Stimulated activated CD4-positive, alpha-beta T cell treated with anti-CD3 and anti-CD28 coated beads, Interleukin-4, amount 100 ng/mL, for 1 hour (primary cell): ENCODE data around the gene PPP4R4.
A peak's percentile ranks its signal among the peaks of the same experiment; 100 is the strongest.

Experiments
- DNase-seq: peaks from one replicate; pipeline ENCODE4 v3.0.0-alpha.2; 2020

Gene PPP4R4

DNA sequence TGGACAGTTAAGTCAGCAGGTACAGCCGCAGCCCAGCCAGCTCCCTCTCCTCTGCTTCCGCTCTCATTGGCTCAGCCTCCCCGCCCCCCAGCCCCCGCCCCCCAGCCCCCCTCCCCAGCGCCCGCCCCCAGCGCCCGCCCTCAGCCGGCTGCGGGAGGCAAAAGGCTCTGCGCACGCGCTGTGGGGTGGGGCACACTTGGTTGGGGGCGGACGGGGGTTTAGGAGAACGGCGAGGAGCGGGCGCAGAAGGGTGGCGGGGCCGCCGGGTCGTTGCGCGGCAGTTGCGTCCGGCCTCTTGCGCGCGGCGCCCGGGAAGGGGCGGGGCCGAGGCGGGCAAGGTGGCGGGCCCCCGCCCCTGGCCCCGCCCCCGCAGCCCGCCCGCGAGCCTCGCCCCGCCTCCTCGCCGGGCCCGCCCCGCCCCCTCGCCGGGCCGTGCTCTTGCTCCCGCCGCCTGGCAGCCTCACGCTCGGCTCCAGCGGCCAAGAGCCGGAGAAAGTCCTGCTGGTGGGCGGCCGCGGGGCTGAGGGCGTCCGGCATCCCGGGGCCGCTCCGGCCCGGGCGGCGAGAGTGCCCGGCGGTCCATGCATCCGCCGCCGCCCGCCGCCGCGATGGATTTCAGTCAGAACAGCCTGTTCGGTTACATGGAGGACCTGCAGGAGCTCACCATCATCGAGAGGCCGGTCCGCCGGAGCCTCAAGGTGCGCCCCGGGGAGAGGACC is at the start of gene PPP4R4:
TSS of gene PPP4R4 (plus strand) at position 438 of the 719 bp plus-strand sequence. CDS start at position 582, 144 bp downstream.
- peak; percentile 86 for DNase-seq

GRCh38 chr14:94124582-94125377 is 49.3 kb upstream of the PPP4R4 start:
- DNase-seq, result no peak

DNA sequence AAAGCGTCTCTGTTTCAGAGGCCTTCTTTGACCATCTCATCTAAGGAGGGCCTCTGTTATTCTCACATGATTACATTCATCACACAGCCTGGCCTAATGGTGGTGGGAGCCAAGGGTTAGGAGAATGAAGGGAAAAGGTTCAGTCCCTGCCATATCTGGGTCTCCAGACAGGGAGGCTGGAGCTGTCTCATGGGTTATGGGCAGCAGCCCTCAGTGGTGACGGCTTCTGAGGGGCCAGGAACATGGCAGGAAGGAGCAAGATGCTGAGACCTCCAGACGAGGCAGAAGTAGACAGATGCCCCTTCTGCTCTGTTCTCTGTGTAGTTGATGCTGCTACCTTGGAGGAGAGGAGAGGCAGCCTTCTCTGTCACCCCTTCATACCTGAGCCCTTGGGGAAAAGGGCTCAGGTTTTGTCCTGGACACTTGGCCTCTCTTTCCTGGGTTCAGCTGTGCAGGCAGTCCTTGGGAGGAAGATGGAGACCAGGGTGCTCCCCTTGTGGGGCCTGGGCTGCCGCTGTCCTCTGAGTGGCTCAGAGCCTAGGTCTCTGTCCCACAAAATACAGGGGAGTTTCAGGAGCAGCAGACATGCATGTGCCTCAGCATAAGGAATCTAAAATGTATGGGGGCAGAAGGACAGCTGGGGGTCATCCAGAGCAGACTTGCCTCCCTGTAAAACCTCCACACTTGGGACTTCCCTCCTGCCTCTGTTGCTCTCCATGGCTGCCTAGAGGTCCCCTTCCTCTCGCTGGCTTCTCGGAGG is 48.3 kb upstream of the PPP4R4 start:
- no peak for DNase-seq

- no peak for DNase-seq
These were observed 47.8 kb upstream of the PPP4R4 start for GRCh38 chr14:94126419-94126677.

DNA sequence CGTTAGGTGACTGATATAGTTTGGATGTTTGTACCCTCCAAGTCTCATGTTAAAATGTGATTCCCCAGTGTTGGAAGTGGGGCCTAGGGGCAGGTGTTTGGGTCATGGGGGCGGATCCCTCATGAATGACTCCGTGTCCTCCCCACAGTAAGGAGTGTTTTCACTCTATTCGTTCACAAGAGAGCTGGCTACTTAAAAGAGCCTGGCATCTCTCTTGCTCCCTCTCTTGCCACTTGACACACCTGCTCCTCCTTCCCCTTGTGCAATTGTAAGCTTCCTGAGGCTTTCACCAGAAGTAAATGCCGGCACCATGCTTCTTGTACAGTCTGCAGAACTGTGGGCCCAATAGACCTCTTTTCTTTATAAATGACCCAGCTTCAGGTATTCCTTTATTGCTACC is 47.3 kb upstream of the PPP4R4 start:
- DNase-seq, result no peak

DNA sequence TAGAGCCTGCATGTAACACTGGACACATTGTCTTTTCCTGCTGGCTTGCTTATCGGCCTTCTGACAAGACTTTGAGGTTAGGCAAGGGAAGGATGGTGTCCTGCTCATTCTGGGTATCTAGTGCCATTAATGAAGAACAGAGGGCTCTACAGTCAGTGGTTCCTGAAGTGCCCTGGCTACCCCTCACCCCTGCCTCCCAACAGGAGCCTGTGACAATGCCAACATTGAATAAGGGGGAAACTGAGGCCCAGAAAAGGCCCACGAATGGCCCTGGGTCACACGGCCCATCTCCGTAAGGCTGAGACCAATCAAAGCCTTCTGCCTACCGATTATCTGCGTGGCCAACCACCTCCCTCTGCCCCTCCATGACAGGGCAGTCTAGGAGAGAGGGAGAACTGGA is 46.8 kb upstream of the PPP4R4 start:
- no peak for DNase-seq

- DNase-seq, result no peak
These were observed 45.8 kb upstream of the PPP4R4 start for GRCh38 chr14:94128216-94128839.

DNA sequence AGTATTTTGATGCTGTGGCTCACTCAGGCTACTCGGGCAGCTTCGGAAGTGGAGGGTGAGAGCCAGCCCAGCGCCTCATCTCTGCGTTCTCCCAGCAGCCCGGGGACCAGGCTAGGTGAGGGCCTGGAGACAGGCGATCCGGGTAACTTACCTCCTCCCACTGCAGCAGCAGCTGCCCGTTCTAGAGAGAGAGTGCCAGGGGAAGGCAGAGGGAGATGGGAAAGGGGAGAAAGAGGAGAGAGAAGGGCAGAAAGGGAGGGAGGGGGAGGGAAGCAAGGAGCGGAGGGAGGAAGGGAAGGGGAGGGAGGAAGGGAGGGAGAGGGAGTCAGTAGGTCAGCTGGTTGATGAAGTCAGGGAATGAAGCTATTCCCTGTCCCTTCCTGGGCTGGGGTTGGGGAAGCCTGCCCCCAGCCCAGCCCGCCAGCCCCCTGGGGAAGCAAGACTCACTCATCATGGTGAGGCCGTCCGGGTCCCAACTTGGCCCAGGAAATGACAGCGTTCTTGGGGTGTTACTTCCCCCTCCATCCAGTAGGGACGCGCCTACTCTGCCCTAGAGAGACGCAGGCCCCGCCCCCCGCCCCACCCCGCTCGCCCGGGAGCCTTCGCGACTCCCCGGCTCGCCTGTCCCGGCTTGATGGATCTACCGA is 44.9 kb upstream of the PPP4R4 start, which contains the start of gene IFI27L2:
TSS of gene IFI27L2 (minus strand) at position 494 of the 647 bp plus-strand sequence. CDS start at position 454, 40 bp downstream.
- DNase-seq, result peak; percentile 63

DNA sequence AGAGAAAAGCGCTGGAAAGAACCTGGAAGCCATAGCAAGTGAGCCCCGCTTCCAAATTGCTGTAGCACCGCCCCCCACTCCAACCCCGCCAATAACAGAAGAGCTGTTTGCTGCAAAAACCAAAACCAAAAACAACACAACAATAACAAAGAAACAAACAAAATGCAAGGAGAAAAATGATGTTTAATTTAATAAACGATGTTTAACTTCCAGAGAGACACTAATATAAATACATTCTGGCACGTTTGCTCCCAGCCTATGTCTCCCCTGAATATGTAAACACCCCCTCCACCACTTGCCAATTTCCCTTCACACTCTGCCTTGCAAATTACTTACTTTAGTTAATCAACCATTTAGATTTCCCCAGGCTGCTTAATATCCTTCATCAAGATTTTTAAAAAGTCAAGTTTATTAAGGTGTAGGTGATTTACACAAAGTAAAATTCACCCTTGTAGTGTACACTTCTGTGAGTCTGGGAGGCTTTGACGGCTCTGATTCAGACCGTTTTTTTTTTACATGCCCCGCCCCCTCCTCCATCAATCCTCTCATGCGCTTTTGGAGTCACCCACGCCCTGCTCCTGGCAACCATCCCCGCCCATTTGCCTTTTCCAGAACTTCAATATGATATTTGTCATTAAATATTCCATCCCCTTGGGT is 44.2 kb upstream of the PPP4R4 start:
- peak; percentile 13 for DNase-seq

DNA sequence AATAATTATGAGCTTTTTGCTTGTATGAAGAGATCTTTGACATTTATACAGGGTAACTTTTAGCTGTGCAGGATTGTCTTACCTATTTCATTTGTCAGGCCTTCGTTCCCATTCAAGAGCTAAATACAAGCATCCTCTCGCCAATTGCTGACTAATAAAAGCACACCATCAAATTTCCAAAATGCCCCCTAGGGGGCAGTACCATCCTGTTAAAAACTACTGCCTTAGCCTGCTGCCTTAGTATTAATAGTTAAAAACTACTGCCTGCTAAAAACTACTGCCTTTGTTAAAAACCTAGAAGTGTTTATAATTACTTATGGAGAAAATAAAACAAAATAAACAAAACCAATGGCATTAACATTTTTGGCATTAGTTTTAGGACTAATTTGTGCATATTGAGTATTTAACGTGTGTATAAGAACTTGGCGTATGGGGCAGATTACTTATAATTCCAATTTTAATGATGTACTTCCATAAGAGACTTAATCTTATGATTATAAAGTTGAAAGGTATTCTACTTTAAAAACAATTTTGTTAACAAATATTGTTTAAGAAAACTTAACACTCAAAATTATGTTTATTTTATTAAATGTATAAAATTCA is 41.7 kb upstream of the PPP4R4 start:
- DNase-seq, result peak; percentile 42

DNA sequence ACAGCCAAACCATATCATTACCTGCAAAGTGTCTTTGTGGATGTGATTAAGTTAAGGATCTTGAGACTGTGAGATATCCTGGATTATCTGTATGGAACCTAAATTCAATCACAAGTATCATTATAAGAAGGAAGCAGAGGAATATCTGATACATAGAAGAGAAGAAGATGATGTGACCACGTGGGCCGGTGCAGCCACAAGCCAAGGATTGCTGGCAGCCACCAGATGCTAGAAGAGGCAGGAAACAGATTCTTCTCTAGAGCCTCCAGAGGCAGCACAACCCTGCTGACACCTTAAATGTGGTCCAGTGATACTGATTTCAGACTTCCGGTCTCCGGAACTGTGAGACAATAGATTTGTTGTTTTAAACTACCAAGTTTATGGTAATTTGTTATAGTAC is 38.6 kb upstream of the PPP4R4 start:
- no peak for DNase-seq

DNA sequence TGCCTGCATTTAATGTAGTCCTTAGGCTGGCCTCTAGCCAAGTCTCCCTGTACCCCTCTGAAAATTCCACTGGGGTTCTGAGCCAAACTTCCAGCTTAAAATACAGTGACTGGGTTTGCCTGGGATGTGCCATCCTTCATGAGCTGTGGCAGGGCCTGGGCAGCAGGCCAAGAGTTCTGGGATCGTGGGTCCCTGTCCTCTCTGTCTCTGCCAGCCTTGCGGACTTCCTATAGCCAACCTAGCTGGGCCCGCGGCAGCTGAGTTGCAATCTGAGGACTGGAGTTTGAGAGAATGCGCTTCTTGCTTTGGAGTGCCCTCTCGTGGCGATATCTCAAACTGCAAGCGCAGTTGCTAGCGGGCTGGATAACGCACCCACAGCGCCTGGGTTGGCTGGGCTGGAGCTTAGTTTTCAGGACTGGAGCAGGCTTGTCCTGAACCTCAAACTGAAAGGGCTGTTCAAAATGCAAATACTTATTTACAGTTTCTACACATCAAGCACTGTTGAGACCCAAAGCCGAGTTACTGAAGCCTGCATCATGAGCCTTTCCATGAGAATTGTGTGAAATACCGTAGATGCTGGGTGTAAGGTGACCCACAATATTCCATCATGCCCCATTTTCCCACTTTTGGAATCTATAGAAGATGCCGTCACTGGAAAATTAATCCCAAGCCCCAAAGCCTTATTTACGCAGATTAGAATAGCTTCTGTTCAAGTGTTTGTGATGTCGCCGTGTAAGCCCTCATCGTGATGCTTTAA is 37.4 kb upstream of the PPP4R4 start:
- peak; percentile 86 for DNase-seq

GRCh38 chr14:94138251-94138650 is 35.9 kb upstream of the PPP4R4 start:
- no peak for DNase-seq

DNA sequence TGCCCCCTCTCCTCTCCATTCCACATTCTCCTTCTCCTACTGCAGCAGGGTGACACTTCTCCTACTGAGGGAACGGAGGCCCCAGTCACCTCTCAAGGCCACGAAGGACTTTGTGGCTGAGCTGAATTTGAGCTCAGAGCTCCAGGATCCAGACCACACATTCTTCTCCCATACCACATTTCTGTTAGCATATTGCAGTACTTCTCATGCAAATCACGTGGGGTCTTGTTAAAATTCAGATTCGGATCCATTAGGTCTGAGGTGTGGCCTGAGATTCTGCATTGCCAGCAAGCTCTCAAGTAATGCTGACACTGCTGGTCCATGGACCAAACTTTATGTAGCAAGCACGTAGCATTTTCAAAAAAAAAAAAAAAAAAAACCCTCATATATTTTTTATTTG is 35.1 kb upstream of the PPP4R4 start:
- DNase-seq, result no peak

DNA sequence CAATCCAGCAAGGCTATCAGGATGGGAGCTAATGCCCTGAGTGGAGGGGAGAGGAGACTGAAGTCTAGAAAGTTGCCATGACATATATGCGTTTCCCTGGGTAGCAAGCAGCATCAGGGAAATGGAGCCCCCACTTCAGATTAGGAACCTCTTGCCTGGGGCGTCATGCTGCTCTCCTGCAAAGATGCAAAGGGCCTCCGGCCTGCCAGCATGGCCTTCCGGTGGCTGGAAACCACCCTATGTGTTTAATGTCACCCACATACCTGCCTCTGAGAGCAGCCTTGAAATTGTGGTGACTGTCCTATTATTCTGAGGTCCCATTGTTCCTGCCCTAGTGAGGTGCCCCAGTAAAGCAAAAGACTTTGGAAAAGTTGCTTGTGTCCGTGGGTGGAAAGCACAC is 34.7 kb upstream of the PPP4R4 start:
- DNase-seq, result no peak

DNA sequence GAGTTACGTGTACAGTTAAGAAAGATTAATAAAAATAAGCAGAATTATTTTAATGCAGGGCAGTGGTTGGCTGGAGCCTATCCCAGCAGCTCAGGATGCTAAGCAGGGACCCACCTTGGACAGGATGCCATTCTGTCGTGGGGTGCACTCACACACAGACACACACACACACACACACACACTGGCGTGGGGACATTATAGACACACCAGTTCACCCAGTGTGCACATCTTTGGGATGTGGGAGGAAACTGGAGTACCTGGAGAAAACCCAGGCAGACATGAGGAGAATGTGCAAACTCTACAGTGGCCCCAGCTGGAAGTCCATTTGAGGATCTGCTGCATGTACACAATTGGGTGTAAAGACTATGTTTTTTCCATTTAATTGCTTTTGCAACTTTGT is 31.9 kb upstream of the PPP4R4 start:
- no peak for DNase-seq

DNA sequence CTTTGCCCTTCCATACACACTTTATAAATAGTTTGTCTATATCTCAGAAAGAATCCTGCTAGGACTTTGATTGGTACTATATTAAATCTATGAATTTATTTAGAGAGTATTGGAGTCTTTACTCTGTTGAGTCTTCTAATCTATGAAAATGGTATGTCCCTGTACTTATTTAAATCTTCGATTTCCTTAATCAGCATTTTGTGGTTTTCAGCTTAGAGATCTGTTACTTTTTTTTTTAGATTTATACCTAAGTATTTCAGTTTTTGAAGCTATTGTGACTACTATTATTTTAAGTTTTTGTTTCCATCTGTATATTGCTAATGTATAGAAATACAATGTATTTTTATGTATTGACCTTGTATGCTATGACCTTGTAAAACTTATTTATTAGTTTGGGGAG is 31.3 kb upstream of the PPP4R4 start:
- DNase-seq, result no peak

- DNase-seq, result no peak
These were observed 30.9 kb upstream of the PPP4R4 start for GRCh38 chr14:94143239-94143638.

DNA sequence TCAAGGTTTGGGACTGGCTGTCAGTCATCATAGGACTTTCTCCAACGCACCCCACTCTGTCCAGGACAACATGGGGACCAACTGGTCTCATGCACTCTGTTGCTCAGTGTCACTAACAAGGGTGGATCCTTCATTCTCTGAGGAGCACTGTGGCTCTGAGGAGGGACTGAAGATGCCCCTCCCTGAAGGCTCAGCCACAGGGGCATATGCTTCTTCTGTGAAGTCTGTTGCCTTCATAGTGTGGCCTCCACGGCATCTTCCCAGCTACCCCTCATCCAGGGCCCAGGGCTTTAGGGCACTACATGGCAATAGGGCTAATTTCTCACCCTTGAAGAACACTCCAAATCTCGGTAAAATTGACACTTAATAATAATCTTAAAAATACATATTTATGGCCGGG is 30.4 kb upstream of the PPP4R4 start:
- DNase-seq, result no peak

DNA sequence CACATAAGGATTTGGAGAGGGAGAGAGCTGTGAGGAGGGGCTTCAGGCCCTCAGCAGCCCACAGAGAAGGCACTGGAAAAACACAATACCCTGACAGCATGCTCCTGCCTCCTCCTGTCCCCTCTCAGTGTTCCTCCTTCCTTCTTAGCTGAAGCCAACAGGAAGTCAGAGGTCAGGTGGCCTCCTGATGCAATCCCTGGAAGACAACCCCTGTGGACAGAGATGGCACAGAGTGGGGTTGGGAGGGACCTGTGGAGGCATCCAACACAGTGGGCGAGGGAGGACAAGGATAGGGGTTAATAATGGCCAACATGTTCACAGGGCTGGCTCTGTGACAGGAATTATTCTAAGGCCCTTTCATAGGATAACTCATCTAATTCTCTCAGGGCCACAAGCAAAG is 29.4 kb upstream of the PPP4R4 start:
- no peak for DNase-seq

DNA sequence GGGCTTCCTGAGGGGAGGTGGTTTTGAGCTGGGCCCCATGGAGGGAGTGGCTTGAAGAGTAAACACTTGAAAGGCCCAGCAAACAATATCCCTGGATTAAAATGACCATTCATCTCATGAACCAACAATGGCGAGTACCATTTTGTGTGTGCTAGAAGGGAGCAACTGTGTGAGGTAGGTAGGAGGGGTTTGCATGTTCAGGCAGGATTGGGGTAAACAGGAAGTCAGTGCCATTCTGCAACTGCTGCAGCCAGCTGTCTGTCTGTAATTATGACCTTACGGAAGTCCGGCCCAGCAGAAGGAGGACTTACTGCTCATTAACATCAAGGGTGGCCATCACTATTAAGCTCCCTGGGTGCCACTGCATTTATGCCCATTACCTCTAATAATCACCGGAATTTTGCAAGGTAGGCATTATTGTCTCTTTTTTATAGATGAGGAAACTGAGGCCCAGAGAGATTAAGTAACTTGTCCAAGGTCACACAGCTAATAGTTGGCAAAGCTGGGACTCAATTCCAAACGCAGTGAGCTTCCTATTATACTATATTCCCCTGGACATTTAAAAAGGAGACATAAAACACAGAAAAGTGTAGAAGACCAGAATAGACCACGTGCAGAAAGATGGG is 28.1 kb upstream of the PPP4R4 start:
- no peak for DNase-seq
